Colonic mucosa (tissue), 4 donors: ENCODE measurements around the gene OPA3. TPM values are rescaled to one million over a fixed set of nuclear protein-coding genes. Genes with fewer than 3 reads are reported as not detected.
A peak's percentile ranks its signal among the peaks of the same experiment; 100 is the strongest.

Experiments
- DNase-seq: peaks from one replicate; pipeline ENCODE4 v3.0.0-alpha.2; 2020
- H3K27ac ChIP-seq: fragments of 200-600 bp; one replicate; pipeline ENCODE4 v1.8.0; 2021
- H3K27me3 ChIP-seq: fragments of 200-600 bp; one replicate; pipeline ENCODE4 v1.8.0; 2021
- H3K36me3 ChIP-seq: fragments of 200-600 bp; one replicate; pipeline ENCODE4 v1.8.0; 2021
- H3K4me1 ChIP-seq: fragments of 200-600 bp; one replicate; pipeline ENCODE4 v1.8.0; 2021; ENCODE audit warnings: mild to moderate bottlenecking
- H3K4me3 ChIP-seq: fragments of 200-600 bp; one replicate; pipeline ENCODE4 v1.8.0; 2021
- H3K9ac ChIP-seq, 2 donors: one replicate each; pipeline ENCODE4 v1.7.0; 2013; ENCODE audit warnings: control low read depth in 2 of 2, low read depth in 2 of 2, low read length in 2 of 2
- H3K9me3 ChIP-seq: fragments of 200-600 bp; one replicate; pipeline ENCODE4 v1.8.0; 2021
- intact Hi-C: fragments of 100-400 bp; cut with DNase I; formaldehyde crosslinking; loops from one replicate; pipeline ENCODE4 v1.14.1; 2022
- total RNA-seq, 2 donors: library from RNA; stranded (reverse); fragmentation: NEBNext Ultra II Directional in 1 of 2; extraction: Animal tissue kit (Norgen Biotek cat#: 25700) in 1 of 2; gene quantifications; one replicate each; pipeline ENCODE4 v1.2.1, GENCODE V29; 2021
- TF ChIP-seq, protein P1 (sequence below): fragments of 200-600 bp; IDR thresholded peaks from one replicate; pipeline ENCODE4 v1.8.0; 2022; ENCODE audit warnings: antibody characterized with exemption, mild to moderate bottlenecking
- donor health status: healthy.
- donor health status: DM: no; HTN: no; CAD: no.
- donor health status: DM: no; HTN: no; CAD: no.

Gene OPA3
- total RNA-seq, 2 donors from 2014 or later: 12.4 to 14.8 TPM

DNA sequence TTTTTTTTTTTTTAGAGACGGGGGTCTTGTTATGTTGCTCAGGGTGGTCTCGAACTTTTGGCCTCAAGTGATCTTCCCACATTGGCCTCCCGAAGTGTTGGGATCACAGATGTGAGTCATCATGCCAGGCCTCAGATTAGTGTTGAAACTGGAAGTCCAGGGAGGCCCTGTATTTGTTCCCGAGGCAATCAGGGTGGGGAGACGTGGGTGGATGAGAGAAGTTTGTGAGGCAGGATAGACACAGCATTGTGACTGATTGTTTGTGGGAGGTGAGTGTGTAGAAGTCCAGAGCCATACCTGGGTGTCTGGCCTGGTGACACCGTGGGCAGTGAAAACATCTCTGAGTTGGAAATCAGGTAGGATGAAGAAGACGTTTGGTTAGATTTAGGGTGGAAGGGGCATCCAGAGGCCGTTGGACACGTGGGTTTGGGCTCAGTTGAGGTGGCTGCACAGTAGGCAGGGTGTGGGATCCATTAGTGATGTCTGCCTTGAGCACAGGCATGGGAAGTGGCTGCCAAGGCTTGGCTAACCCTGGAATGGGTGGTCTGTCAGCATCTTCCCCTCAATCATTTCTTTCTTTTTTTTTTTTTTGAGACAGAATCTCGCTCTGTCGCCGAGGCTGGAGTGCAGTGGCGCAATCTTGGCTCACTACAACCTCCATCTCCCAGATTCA is 100.2 kb downstream of the OPA3 start:
- no peaks in the 10 kb centered on the region for H3K36me3 ChIP-seq
- H3K4me1 ChIP-seq: no peaks in the 10 kb centered on the region
- no peaks in the 10 kb centered on the region for H3K9me3 ChIP-seq
- no peaks in the 10 kb centered on the region for H3K27me3 ChIP-seq
- H3K27ac ChIP-seq: no peak overlapping the region
- no peak overlapping the region for H3K4me3 ChIP-seq
- TF ChIP-seq, protein P1, sequence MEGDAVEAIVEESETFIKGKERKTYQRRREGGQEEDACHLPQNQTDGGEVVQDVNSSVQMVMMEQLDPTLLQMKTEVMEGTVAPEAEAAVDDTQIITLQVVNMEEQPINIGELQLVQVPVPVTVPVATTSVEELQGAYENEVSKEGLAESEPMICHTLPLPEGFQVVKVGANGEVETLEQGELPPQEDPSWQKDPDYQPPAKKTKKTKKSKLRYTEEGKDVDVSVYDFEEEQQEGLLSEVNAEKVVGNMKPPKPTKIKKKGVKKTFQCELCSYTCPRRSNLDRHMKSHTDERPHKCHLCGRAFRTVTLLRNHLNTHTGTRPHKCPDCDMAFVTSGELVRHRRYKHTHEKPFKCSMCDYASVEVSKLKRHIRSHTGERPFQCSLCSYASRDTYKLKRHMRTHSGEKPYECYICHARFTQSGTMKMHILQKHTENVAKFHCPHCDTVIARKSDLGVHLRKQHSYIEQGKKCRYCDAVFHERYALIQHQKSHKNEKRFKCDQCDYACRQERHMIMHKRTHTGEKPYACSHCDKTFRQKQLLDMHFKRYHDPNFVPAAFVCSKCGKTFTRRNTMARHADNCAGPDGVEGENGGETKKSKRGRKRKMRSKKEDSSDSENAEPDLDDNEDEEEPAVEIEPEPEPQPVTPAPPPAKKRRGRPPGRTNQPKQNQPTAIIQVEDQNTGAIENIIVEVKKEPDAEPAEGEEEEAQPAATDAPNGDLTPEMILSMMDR: no peak
- intact Hi-C loops: no loop called here
- H3K9ac ChIP-seq: no peak overlapping the region
- no peak for DNase-seq

DNA sequence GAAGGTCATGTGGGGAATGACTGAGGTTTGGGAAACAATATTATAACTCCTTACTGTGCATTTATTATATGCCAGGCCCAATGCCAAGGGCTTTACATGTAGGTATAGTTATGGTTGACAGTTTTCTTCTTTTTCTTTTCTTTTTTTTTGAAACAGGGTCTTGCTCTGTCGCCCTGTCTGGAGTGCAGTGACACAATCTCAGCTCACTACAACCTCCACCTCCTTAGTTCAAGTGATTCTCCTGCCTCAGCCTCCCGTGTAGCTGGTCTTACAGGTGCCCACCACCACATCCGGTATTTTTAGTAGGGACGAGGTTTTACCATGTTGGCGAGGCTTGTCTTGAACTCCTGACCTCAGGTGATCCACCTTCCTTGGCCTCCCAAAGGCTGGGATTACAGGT is 101.6 kb downstream of the OPA3 start:
- no peak overlapping the region for H3K27ac ChIP-seq
- intact Hi-C loops: no loop called here
- H3K9me3 ChIP-seq: no peaks in the 10 kb centered on the region
- no peaks in the 10 kb centered on the region for H3K36me3 ChIP-seq
- H3K4me3 ChIP-seq: no peak overlapping the region
- TF ChIP-seq, protein P1: no peak
- H3K9ac ChIP-seq: no peak overlapping the region
- peaks cover 1% of the 10 kb centered on the region for H3K4me1 ChIP-seq
- no peaks in the 10 kb centered on the region for H3K27me3 ChIP-seq
- DNase-seq: no peak

DNA sequence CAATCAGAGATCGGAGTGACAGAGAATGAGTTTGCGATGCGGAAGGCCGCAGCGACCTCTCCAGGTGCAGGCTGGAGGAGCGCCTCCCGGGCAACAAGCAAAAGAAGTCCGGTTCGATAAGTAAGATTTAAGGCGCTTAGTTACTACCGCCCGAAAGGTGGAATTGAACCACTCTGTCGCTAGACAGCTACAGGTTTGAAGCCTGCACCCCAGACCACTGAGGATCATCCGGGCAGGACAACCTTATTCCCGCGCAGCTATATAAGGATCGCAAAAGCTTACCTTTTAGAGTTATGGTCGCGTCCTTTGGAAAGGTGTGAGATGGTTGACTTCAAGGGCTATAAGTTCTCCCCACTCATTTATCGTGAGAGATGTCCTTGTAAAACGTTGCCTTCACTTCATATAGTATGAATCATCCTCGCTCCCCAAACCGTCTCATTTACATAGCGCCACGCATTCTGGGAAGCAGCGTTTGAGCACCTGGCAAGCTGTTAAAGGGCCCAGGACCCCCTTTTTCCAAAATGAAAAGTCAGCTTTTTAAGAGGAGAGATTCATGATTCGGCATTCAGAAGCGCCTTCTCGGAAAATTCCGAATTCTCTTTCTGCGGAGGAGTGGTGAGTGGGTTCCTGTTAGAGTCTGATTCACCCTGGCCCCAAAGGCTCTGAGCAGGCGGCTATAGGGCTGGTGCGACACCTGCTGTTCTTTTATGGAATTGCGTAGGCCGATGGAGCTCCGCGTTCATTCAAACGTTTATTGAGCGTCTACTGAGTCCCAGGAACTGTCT is 106.0 kb downstream of the OPA3 start:
- Histone ChIP-seq H3K4me3 (peak overlapping the region; percentile 36), H3K36me3 (no peaks in the 10 kb centered on the region), H3K27ac (peak overlapping the region; percentile 84), H3K9ac (peak overlapping the region; percentile 60 to 71), H3K4me1 (peaks cover 4% of the 10 kb centered on the region), H3K27me3 (no peaks in the 10 kb centered on the region), H3K9me3 (no peaks in the 10 kb centered on the region)
- peak; percentile 90 for DNase-seq
- intact Hi-C loops: loop anchor here (2.0 kb wide), 2 partner anchors 40 to 48 kb away; no protein-coding TSS in a partner anchor
- TF ChIP-seq, protein P1: peak; percentile 98

DNA sequence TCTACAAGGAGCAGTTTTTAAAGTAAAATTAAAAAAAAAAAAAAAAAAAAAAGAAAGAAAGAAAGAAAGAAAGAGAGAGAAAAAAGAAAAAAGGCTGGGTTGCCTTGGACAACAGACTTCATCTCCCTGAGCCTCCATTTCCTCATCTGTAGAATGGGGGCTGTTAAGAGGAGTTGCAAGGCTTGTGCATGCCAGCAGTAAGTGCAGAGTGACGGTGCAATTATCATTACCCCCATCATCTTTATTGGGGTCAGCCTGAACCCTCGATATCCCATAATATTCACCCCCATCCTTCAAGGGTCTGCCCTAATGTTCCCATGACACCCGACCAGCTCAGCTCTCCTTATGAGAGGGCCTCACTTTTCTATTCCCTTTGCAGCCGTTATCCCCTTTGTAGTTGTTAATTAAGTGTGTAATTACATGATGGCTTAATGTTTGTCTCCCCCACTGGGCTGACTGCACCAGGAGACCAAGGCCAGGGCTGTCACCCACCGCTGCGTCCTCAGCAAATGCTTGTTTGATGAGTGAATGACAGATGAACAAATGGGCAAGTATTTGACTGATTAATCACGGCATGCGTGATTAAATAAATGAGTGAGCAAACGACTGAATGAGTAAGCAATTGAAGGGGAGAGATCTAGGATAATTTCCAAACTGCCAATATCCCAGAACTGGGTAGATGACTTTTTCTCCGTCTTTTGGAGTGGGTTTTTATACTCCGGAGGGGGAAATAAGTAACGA is 106.7 kb downstream of the OPA3 start:
- Histone ChIP-seq H3K27ac (peak overlapping the region; percentile 84), H3K4me1 (peaks cover 4% of the 10 kb centered on the region), H3K36me3 (no peaks in the 10 kb centered on the region), H3K9ac (peak overlapping the region; percentile 60 to 71), H3K9me3 (no peaks in the 10 kb centered on the region), H3K4me3 (peak overlapping the region; percentile 36), H3K27me3 (no peaks in the 10 kb centered on the region)
- intact Hi-C loops: loop anchor here (2.0 kb wide), 2 partner anchors 39 to 47 kb away; no protein-coding TSS in a partner anchor
- TF ChIP-seq, protein P1: no peak
- DNase-seq: no peak

Other genes with a start within 250 kb of the OPA3 start
- gene KLC3, start 244.1 kb downstream of the OPA3 start, total RNA-seq: not detected
- 10 to 100 TPM; 12.7 to 17.4 TPM for gene ERCC2, start 214.2 kb downstream of the OPA3 start, total RNA-seq
- gene PPP1R13L, start 179.7 kb downstream of the OPA3 start, total RNA-seq: 10 to 100 TPM; 25.9 to 46.2 TPM
- gene POLR1G, start 178.2 kb downstream of the OPA3 start, total RNA-seq: 1 to 10 TPM; 2.0 to 8.5 TPM
- 10 to 100 TPM; 30.0 to 37.3 TPM for gene ERCC1, start 160.9 kb downstream of the OPA3 start, total RNA-seq
- gene FOSB, start 116.8 kb downstream of the OPA3 start, total RNA-seq: 1 to 10 TPM; 1.5 to 3.4 TPM
- 1 to 10 TPM; 4.9 to 8.4 TPM for gene RTN2, start 87.8 kb downstream of the OPA3 start, total RNA-seq
- gene PPM1N, start 86.4 kb downstream of the OPA3 start, total RNA-seq: 1 to 10 TPM in 1 of 2 donors, under 1 TPM in 1; 0.67 to 1.7 TPM
- gene VASP, start 77.3 kb downstream of the OPA3 start, total RNA-seq: 100 to 1,000 TPM; 236 to 261 TPM
- gene GPR4, start 17.4 kb upstream of the OPA3 start, total RNA-seq: 1 to 10 TPM in 1 of 2 donors, under 1 TPM in 1; 0.52 to 2.0 TPM
- gene EML2, start 54.6 kb upstream of the OPA3 start, total RNA-seq: 100 to 1,000 TPM in 1 of 2 donors, 10 to 100 TPM in 1; 96.2 to 106 TPM
- gene GIPR, start 83.4 kb upstream of the OPA3 start, total RNA-seq: 1 to 10 TPM; 8.3 to 9.5 TPM
- 100 to 1,000 TPM; 269 to 484 TPM for gene SNRPD2, start 107.2 kb upstream of the OPA3 start, total RNA-seq
- 10 to 100 TPM; 10.7 to 11.2 TPM for gene QPCTL, start 107.9 kb upstream of the OPA3 start, total RNA-seq
- gene FBXO46, start 146.1 kb upstream of the OPA3 start, total RNA-seq: 10 to 100 TPM; 28.3 to 28.8 TPM
- gene MEIOSIN, start 148.6 kb upstream of the OPA3 start, total RNA-seq: not detected
- gene SIX5, start 184.4 kb upstream of the OPA3 start, total RNA-seq: 10 to 100 TPM; 11.0 to 15.8 TPM
- gene DMPK, start 197.7 kb upstream of the OPA3 start, total RNA-seq: 10 to 100 TPM; 30.6 to 36.0 TPM
- gene DMWD, start 208.0 kb upstream of the OPA3 start, total RNA-seq: 10 to 100 TPM; 29.1 to 43.6 TPM
- under 1 TPM in 1 of 2 donors, not detected in 1; 0.12 TPM for gene RSPH6A, start 230.5 kb upstream of the OPA3 start, total RNA-seq